Muscle layer of colon (tissue), 2 donors: Measurements from ENCODE around the gene RABAC1.
A peak's percentile ranks its signal among the peaks of the same experiment; 100 is the strongest.
"Not testable (repeated sequence)": the region's sequence is repeated elsewhere in the genome, so short reads cannot be mapped to it uniquely, and the experiment has no call there.

ENCODE experiments used
- H3K27ac ChIP-seq: one replicate; pipeline ENCODE4 v1.7.0; 2013; ENCODE audit warnings: low read depth, mild to moderate bottlenecking, low read length, moderate library complexity
- H3K27me3 ChIP-seq, 2 donors: one replicate each; pipeline ENCODE4 v1.7.0; 2013; ENCODE audit warnings: low read length in 2 of 2, mild to moderate bottlenecking in 2 of 2; ENCODE audit not compliant: insufficient read depth in 2 of 2, control insufficient read depth in 1 of 2
- H3K36me3 ChIP-seq: one replicate; pipeline ENCODE4 v1.7.0; 2013; ENCODE audit warnings: mild to moderate bottlenecking, low read length; ENCODE audit not compliant: insufficient read depth
- H3K4me1 ChIP-seq: one replicate; pipeline ENCODE4 v1.7.0; 2013; ENCODE audit warnings: mild to moderate bottlenecking, low read length; ENCODE audit not compliant: insufficient read depth
- H3K4me3 ChIP-seq, 2 donors: one replicate each; pipeline ENCODE4 v1.7.0; 2013; ENCODE audit warnings: low read length in 2 of 2, low read depth in 1 of 2, mild to moderate bottlenecking in 1 of 2, moderate library complexity in 1 of 2
- H3K9ac ChIP-seq: one replicate; pipeline ENCODE4 v1.7.0; 2013; ENCODE audit warnings: low read length
- H3K9me3 ChIP-seq: one replicate; pipeline ENCODE4 v1.7.0; 2013; ENCODE audit warnings: mild to moderate bottlenecking, low read length
- donor health status: abdominal sarcoma.
- donor health status: Adenocarcinoma of cecum.

The RABAC1 gene

GRCh38 chr19:41940731-41941409 lies 18.3 kb downstream of the RABAC1 start:
- no peak overlapping the region for H3K27ac ChIP-seq
- peak overlapping the region in 1 of 2 donors; percentile 32 for H3K4me3 ChIP-seq
- H3K27me3 ChIP-seq, result peaks cover 23 to 52% of the 10 kb centered on the region in 2 donors
- no peak overlapping the region for H3K9ac ChIP-seq
- H3K9me3 ChIP-seq, result no peaks in the 10 kb centered on the region
- peaks cover 5% of the 10 kb centered on the region for H3K4me1 ChIP-seq
- H3K36me3 ChIP-seq, result no peaks in the 10 kb centered on the region

GRCh38 chr19:41939861-41940730 lies 19.0 kb downstream of the RABAC1 start:
- peaks cover 5% of the 10 kb centered on the region for H3K4me1 ChIP-seq
- H3K9ac ChIP-seq, result no peak overlapping the region
- H3K9me3 ChIP-seq, result no peaks in the 10 kb centered on the region
- H3K4me3 ChIP-seq, result peak overlapping the region in 1 of 2 donors; percentile 32
- H3K27me3 ChIP-seq, result peaks cover 27 to 59% of the 10 kb centered on the region in 2 donors
- no peak overlapping the region for H3K27ac ChIP-seq
- H3K36me3 ChIP-seq, result no peaks in the 10 kb centered on the region

- not testable (repeated sequence) for H3K36me3 ChIP-seq, H3K9me3 ChIP-seq, H3K27ac ChIP-seq, H3K4me3 ChIP-seq, H3K4me1 ChIP-seq, H3K9ac ChIP-seq
- H3K27me3 ChIP-seq, result peaks cover 31 to 64% of the 10 kb centered on the region in 2 donors
Measured at GRCh38 chr19:41939209-41939608, 19.9 kb downstream of the RABAC1 start.

GRCh38 chr19:41937525-41938468 lies 21.3 kb downstream of the RABAC1 start:
- H3K27me3 ChIP-seq, result peaks cover 42 to 71% of the 10 kb centered on the region in 2 donors

GRCh38 chr19:41936961-41937360 lies 22.2 kb downstream of the RABAC1 start:
- Histone ChIP-seq H3K4me3 (no peak overlapping the region), H3K27ac (no peak overlapping the region), H3K9ac (no peak overlapping the region), H3K36me3 (no peaks in the 10 kb centered on the region), H3K27me3 (peaks cover 44 to 79% of the 10 kb centered on the region in 2 donors), H3K4me1 (peaks cover 5% of the 10 kb centered on the region), H3K9me3 (no peaks in the 10 kb centered on the region)

More at GRCh38 chr19:41937525-41938468, 21.3 kb downstream of the RABAC1 start:
- H3K4me3 ChIP-seq, result no peak overlapping the region
- H3K9me3 ChIP-seq, result no peaks in the 10 kb centered on the region
- H3K36me3 ChIP-seq, result no peaks in the 10 kb centered on the region
- H3K9ac ChIP-seq, result no peak overlapping the region
- H3K27ac ChIP-seq, result no peak overlapping the region
- H3K4me1 ChIP-seq, result peaks cover 5% of the 10 kb centered on the region

GRCh38 chr19:41936416-41936850 lies 22.7 kb downstream of the RABAC1 start:
- H3K9ac ChIP-seq, result no peak overlapping the region
- no peak overlapping the region for H3K4me3 ChIP-seq
- no peak overlapping the region for H3K27ac ChIP-seq
- no peaks in the 10 kb centered on the region for H3K36me3 ChIP-seq
- H3K27me3 ChIP-seq, result peaks cover 44 to 79% of the 10 kb centered on the region in 2 donors
- peaks cover 5% of the 10 kb centered on the region for H3K4me1 ChIP-seq
- H3K9me3 ChIP-seq, result no peaks in the 10 kb centered on the region

- H3K27me3 ChIP-seq, result peaks cover 44 to 79% of the 10 kb centered on the region in 2 donors
Measured at GRCh38 chr19:41935760-41936415, 23.2 kb downstream of the RABAC1 start.

GRCh38 chr19:41934849-41935374 lies 24.2 kb downstream of the RABAC1 start:
- Histone ChIP-seq H3K27ac (no peak overlapping the region), H3K9ac (no peak overlapping the region), H3K36me3 (no peaks in the 10 kb centered on the region), H3K4me1 (no peaks in the 10 kb centered on the region), H3K4me3 (no peak overlapping the region), H3K9me3 (no peaks in the 10 kb centered on the region), H3K27me3 (peaks cover 52 to 81% of the 10 kb centered on the region in 2 donors)

More at GRCh38 chr19:41935760-41936415, 23.2 kb downstream of the RABAC1 start:
- peaks cover under 1% of the 10 kb centered on the region for H3K4me1 ChIP-seq
- no peak overlapping the region for H3K4me3 ChIP-seq
- no peaks in the 10 kb centered on the region for H3K9me3 ChIP-seq
- H3K36me3 ChIP-seq, result no peaks in the 10 kb centered on the region
- no peak overlapping the region for H3K9ac ChIP-seq
- H3K27ac ChIP-seq, result no peak overlapping the region

GRCh38 chr19:41933693-41934426 lies 25.3 kb downstream of the RABAC1 start:
- no peaks in the 10 kb centered on the region for H3K36me3 ChIP-seq
- no peak overlapping the region for H3K4me3 ChIP-seq
- H3K4me1 ChIP-seq, result peaks cover 3% of the 10 kb centered on the region
- H3K9me3 ChIP-seq, result no peaks in the 10 kb centered on the region
- no peak overlapping the region for H3K9ac ChIP-seq
- no peak overlapping the region for H3K27ac ChIP-seq
- peaks cover 63 to 84% of the 10 kb centered on the region in 2 donors for H3K27me3 ChIP-seq
